ENCODE measurements around the gene ZSWIM3.

The ZSWIM3 gene

DNA sequence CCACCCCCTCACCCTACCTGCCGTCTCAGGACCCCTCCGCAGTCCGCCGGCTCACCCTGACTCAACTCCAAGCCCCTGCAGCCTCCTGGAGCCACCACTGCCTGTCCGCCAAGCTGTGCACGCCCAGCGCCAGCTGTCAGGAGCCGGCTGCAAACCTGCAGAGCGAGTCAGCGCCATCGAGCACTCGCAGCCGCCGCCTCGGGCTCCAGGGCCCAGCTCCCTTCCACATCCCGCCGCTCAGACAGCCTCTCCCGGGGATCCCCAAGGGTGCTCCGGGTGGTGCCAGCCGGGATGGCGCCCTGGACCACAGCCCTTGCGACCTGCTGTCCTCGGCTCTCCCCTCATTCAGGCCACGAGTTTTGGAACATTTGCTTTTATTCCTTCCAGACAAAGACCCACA lies 34.6 kb upstream of the ZSWIM3 start:
- peaks cover 5% of the 10 kb centered on the region; the same call in 1 of the 2 replicates for H3K27me3 ChIP-seq (ENCODE audit: low read depth, low read length)
- peaks cover 3% of the 10 kb centered on the region for H3K36me3 ChIP-seq (replicated peaks; ENCODE audit: low read depth, low read length)
- no peaks in the 10 kb centered on the region for H3K79me2 ChIP-seq (ENCODE audit: low read length)
- TF ChIP-seq EZH2phosphoT487 (IDR thresholded peaks at IDR 0.05; ENCODE audit: low read depth) = no peak
- TF ChIP-seq, protein P1, sequence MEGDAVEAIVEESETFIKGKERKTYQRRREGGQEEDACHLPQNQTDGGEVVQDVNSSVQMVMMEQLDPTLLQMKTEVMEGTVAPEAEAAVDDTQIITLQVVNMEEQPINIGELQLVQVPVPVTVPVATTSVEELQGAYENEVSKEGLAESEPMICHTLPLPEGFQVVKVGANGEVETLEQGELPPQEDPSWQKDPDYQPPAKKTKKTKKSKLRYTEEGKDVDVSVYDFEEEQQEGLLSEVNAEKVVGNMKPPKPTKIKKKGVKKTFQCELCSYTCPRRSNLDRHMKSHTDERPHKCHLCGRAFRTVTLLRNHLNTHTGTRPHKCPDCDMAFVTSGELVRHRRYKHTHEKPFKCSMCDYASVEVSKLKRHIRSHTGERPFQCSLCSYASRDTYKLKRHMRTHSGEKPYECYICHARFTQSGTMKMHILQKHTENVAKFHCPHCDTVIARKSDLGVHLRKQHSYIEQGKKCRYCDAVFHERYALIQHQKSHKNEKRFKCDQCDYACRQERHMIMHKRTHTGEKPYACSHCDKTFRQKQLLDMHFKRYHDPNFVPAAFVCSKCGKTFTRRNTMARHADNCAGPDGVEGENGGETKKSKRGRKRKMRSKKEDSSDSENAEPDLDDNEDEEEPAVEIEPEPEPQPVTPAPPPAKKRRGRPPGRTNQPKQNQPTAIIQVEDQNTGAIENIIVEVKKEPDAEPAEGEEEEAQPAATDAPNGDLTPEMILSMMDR (IDR thresholded peaks at IDR 0.05; ENCODE audit: low read depth, low read length) = no peak
- no peak overlapping the region for H3K27ac ChIP-seq (ENCODE audit: low read length)
- H2AFZ ChIP-seq (ENCODE audit: low read depth, low read length) = no peak overlapping the region
- no peak overlapping the region for H3K4me3 ChIP-seq (ENCODE audit: low read length)
- peak overlapping the region; percentile 31 for H3K4me2 ChIP-seq (ENCODE audit: low read length)
- peaks cover 3% of the 10 kb centered on the region; the same call in 1 of the 2 replicates for H3K4me1 ChIP-seq (ENCODE audit: low read length)
- H4K20me1 ChIP-seq (ENCODE audit: insufficient read depth, low read length) = no peaks in the 10 kb centered on the region
- no peaks in the 10 kb centered on the region for H3K9me3 ChIP-seq (ENCODE audit: insufficient read depth, low read length)
- H3K9ac ChIP-seq (ENCODE audit: low read length) = no peak overlapping the region

DNA sequence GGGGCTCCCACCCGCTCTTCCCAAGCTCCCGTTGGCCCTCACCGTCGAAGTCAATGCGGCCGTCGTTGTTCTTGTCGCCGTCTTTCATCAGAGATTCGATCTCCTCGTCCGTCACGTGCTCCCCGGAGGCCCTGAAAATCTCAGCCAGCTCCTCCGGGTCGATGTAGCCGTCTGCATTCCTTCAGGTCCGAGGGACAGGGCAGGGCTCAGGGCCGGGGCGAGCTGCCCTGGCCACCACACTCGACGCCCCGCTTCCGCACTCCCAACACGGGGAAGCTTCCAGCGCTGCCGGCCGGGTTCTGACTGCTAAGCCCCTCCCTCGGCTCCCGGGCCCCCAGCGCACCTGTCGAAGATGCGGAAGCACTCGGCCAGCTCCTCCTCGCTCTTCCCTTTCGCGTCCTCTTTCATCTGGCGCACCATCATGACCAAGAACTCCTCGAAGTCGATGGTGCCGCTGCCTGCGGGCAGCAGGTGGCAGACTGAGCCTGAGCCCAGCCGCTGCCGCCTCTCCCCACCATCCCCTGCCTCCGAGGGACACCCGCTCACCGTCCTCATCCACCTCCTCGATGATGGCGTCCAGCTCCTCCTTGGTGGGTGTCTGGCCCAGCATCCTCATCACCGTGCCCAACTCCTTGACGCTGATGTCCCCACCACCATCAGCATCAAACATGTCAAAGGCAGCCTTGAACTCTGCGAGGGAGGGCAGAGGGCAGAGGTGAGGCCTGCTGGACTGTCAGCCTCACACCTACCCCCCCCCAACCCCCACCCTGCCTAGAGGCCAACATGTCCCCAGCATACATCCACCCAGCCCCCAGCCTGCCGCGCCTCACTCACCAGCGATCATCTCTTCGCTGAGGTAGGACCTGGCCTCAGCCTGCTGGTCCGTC lies 33.2 kb upstream of the ZSWIM3 start:
- H3K9me3 ChIP-seq (ENCODE audit: insufficient read depth, low read length) = no peaks in the 10 kb centered on the region
- H3K27ac ChIP-seq (ENCODE audit: low read length) = no peak overlapping the region
- H2AFZ ChIP-seq (ENCODE audit: low read depth, low read length) = no peak overlapping the region; the same call in 1 of the 2 replicates
- H3K4me3 ChIP-seq (ENCODE audit: low read length) = no peak overlapping the region
- H3K79me2 ChIP-seq (ENCODE audit: low read length) = no peaks in the 10 kb centered on the region
- H3K4me2 ChIP-seq (ENCODE audit: low read length) = no peak overlapping the region; the same call in 1 of the 2 replicates
- H3K27me3 ChIP-seq (ENCODE audit: low read depth, low read length) = peaks cover 9% of the 10 kb centered on the region; the same call in 1 of the 2 replicates
- peaks cover 3% of the 10 kb centered on the region for H3K36me3 ChIP-seq (replicated peaks; ENCODE audit: low read depth, low read length)
- peaks cover 3% of the 10 kb centered on the region; the same call in 1 of the 2 replicates for H3K4me1 ChIP-seq (ENCODE audit: low read length)
- TF ChIP-seq, protein P1 (IDR thresholded peaks at IDR 0.05; ENCODE audit: low read depth, low read length) = peak; percentile 66
- no peak for TF ChIP-seq EZH2phosphoT487 (IDR thresholded peaks at IDR 0.05; ENCODE audit: low read depth)
- H4K20me1 ChIP-seq (ENCODE audit: insufficient read depth, low read length) = no peaks in the 10 kb centered on the region
- no peak overlapping the region for H3K9ac ChIP-seq (ENCODE audit: low read length)

- H3K27ac ChIP-seq (ENCODE audit: low read length) = no peak overlapping the region
These were observed 30.9 kb upstream of the ZSWIM3 start for GRCh38 chr20:45826381-45827019.

More at GRCh38 chr20:45826381-45827019, 30.9 kb upstream of the ZSWIM3 start:
- Histone ChIP-seq H3K4me3 (ENCODE audit: low read length) (no peak overlapping the region), H3K4me2 (ENCODE audit: low read length) (no peak overlapping the region), H3K4me1 (ENCODE audit: low read length) (no peaks in the 10 kb centered on the region), H3K27me3 (ENCODE audit: low read depth, low read length) (peaks cover 13% of the 10 kb centered on the region), H3K36me3 (replicated peaks; ENCODE audit: low read depth, low read length) (no peaks in the 10 kb centered on the region), H3K9me3 (ENCODE audit: insufficient read depth, low read length) (no peaks in the 10 kb centered on the region), H3K79me2 (ENCODE audit: low read length) (no peaks in the 10 kb centered on the region), H2AFZ (ENCODE audit: low read depth, low read length) (no peak overlapping the region), H4K20me1 (ENCODE audit: insufficient read depth, low read length) (no peaks in the 10 kb centered on the region), H3K9ac (ENCODE audit: low read length) (no peak overlapping the region)
- TF ChIP-seq, protein P1 (IDR thresholded peaks at IDR 0.05; ENCODE audit: low read depth, low read length) = no peak
- TF ChIP-seq EZH2phosphoT487 (IDR thresholded peaks at IDR 0.05; ENCODE audit: low read depth) = no peak

Data from OCI-LY3 (cell line).